RWPE2 (cell line): ENCODE measurements around the gene ERCC2.

Experiments
- ATAC-seq: fragments of 200-7000 bp; cut with Tn5 transposase; 3 replicates; pipeline ENCODE4 v1.9.1; 2021; ENCODE audit warnings: low read depth
- DNase-seq: peaks from one replicate; pipeline ENCODE4 v3.0.0-alpha.2; 2020; ENCODE audit warnings: low spot score
- H3K27ac ChIP-seq: fragments of 450-650 bp; 2 replicates; pipeline ENCODE4 v1.5.1; 2017; ENCODE audit warnings: mild to moderate bottlenecking; ENCODE audit not compliant: poor library complexity, severe bottlenecking
- H3K27me3 ChIP-seq: fragments of 250-450 bp; sonication (Bioruptor Pico); 2 replicates; pipeline ENCODE4 v1.5.1; 2021; ENCODE audit warnings: mild to moderate bottlenecking, moderate library complexity; ENCODE audit not compliant: insufficient read depth, poor library complexity, severe bottlenecking
- H3K36me3 ChIP-seq: fragments of 250-450 bp; sonication (Bioruptor Pico); 2 replicates; pipeline ENCODE4 v1.5.1; 2020; ENCODE audit warnings: low read depth, mild to moderate bottlenecking, moderate library complexity
- H3K4me1 ChIP-seq: fragments of 250-450 bp; sonication (Bioruptor Pico); 2 replicates; pipeline ENCODE4 v1.5.1; 2021; ENCODE audit warnings: mild to moderate bottlenecking, moderate library complexity; ENCODE audit not compliant: insufficient read depth, poor library complexity, severe bottlenecking
- H3K4me3 ChIP-seq: fragments of 250-450 bp; sonication (Bioruptor Pico); 2 replicates; pipeline ENCODE4 v1.5.1; 2021; ENCODE audit warnings: mild to moderate bottlenecking, moderate library complexity; ENCODE audit not compliant: severe bottlenecking
- H3K9me3 ChIP-seq: fragments of 250-450 bp; sonication (Bioruptor Pico); 2 replicates; pipeline ENCODE4 v1.5.1; 2021; ENCODE audit warnings: mild to moderate bottlenecking, moderate library complexity; ENCODE audit not compliant: severe bottlenecking
- CTCF ChIP-seq: fragments of 450-650 bp; IDR thresholded peaks from one replicate; pipeline ENCODE4 v1.5.1; 2017; ENCODE audit warnings: mild to moderate bottlenecking, moderate library complexity; ENCODE audit not compliant: poor library complexity, severe bottlenecking

Gene ERCC2

GRCh38 chr19:45327404-45328143 lies 42.8 kb downstream of the ERCC2 start:
- Histone ChIP-seq H3K4me1 (no peaks in the 10 kb centered on the region), H3K27ac (no peak overlapping the region), H3K9me3 (no peaks in the 10 kb centered on the region), H3K27me3 (no peaks in the 10 kb centered on the region), H3K4me3 (no peak overlapping the region), H3K36me3 (no peaks in the 10 kb centered on the region)
- no peak for TF ChIP-seq CTCF
- no peak for ATAC-seq
- no peak for DNase-seq

- no peak for ATAC-seq
- TF ChIP-seq CTCF = no peak
- Histone ChIP-seq H3K4me1 (no peaks in the 10 kb centered on the region), H3K36me3 (no peaks in the 10 kb centered on the region), H3K27ac (no peak overlapping the region), H3K4me3 (no peak overlapping the region), H3K9me3 (no peaks in the 10 kb centered on the region), H3K27me3 (no peaks in the 10 kb centered on the region)
- no peak for DNase-seq
Measured at GRCh38 chr19:45324349-45324907, 45.9 kb downstream of the ERCC2 start.

- H3K4me3 ChIP-seq = no peak overlapping the region
- H3K9me3 ChIP-seq = no peaks in the 10 kb centered on the region
- no peak for TF ChIP-seq CTCF
- no peak overlapping the region for H3K27ac ChIP-seq
- no peaks in the 10 kb centered on the region for H3K36me3 ChIP-seq
- DNase-seq = no peak
- H3K27me3 ChIP-seq = no peaks in the 10 kb centered on the region
- no peak for ATAC-seq
- no peaks in the 10 kb centered on the region for H3K4me1 ChIP-seq
Measured at GRCh38 chr19:45323671-45324081, 46.7 kb downstream of the ERCC2 start.

- Histone ChIP-seq H3K36me3 (no peaks in the 10 kb centered on the region), H3K27me3 (no peaks in the 10 kb centered on the region), H3K27ac (no peak within 1 kb of the TSS), H3K4me1 (no peaks in the 10 kb centered on the region), H3K9me3 (no peaks in the 10 kb centered on the region), H3K4me3 (no peak within 1 kb of the TSS)
- TF ChIP-seq CTCF = no peak
- no peak for ATAC-seq
- no peak for DNase-seq
Measured at GRCh38 chr19:45322744-45323281, 47.6 kb downstream of the ERCC2 start, which contains the start of gene CKM. Gene CKM, minus strand, starts transcription at chr19:45322875. Its CDS starts 3,162 bp downstream, at chr19:45319713.

GRCh38 chr19:45322311-45322710 lies 48.1 kb downstream of the ERCC2 start:
- Histone ChIP-seq H3K27ac (no peak overlapping the region), H3K9me3 (no peaks in the 10 kb centered on the region), H3K4me3 (no peak overlapping the region), H3K4me1 (no peaks in the 10 kb centered on the region), H3K27me3 (no peaks in the 10 kb centered on the region), H3K36me3 (no peaks in the 10 kb centered on the region)
- no peak for DNase-seq
- TF ChIP-seq CTCF = no peak
- ATAC-seq = no peak
